ENCODE data around the gene PPA2. TPM values are rescaled to one million over a fixed set of nuclear protein-coding genes. Genes with fewer than 3 reads are reported as not detected.

Gene PPA2
- total RNA-seq, 1 experiment from 2014 or later, result 104 TPM

GRCh38 chr4:105399532-105400161 lies 74.2 kb downstream of the PPA2 start:
- no peak for DNase-seq (ENCODE audit: low spot score)

GRCh38 chr4:105392858-105393257 lies 81.0 kb downstream of the PPA2 start:
- DNase-seq (ENCODE audit: low spot score), result no peak

- DNase-seq (ENCODE audit: low spot score), result no peak
Observed at GRCh38 chr4:105389167-105389566, 84.7 kb downstream of the PPA2 start.

GRCh38 chr4:105387466-105387865 lies 86.4 kb downstream of the PPA2 start:
- DNase-seq (ENCODE audit: low spot score), result no peak

DNA sequence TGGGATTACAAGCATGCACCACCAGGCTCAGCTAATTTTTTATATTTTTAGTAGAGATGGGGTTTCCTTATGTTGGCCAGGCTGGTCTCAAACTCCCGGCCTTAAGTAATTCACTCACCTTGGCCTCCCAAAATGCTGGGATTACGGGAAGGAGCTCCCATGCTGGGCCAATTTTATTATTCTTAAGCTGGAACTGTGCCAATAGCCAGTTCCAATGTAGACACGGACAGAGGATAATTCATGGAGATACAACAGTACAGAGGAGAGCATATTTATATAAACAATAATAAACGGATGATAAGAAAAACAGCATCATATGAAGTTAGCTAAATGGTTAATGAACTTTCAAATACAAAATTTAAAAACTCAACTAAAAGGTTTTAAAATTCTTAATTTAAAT lies 87.8 kb downstream of the PPA2 start:
- no peak for DNase-seq (ENCODE audit: low spot score)

GRCh38 chr4:105374071-105374470 lies 99.8 kb downstream of the PPA2 start:
- no peak for DNase-seq (ENCODE audit: low spot score)

- no peak for DNase-seq (ENCODE audit: low spot score)
Observed at GRCh38 chr4:105373324-105373723, 100.5 kb downstream of the PPA2 start.

GRCh38 chr4:105369988-105370387 lies 103.9 kb downstream of the PPA2 start:
- DNase-seq (ENCODE audit: low spot score), result no peak

DNA sequence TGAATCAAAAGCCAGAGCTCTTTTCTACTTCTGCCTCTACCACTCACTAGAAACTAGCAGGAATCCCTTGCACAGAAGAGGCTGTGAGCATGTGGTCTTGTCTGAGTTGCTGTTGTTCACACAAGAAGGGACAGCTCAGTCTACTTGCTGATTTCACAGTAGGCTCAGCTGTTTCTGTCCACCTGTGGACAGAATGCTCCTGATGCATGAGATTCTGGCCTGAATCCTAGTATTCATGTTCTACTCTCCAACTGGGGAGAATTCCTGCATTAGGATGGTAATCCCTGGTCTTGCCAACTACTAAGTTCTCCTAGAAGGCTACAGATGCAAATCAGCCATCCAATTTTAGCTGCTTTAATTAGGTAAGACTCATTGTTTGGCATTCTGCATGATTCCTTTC lies 112.8 kb downstream of the PPA2 start:
- no peak for DNase-seq (ENCODE audit: low spot score)

GRCh38 chr4:105357258-105357980 lies 116.4 kb downstream of the PPA2 start:
- DNase-seq (ENCODE audit: low spot score), result no peak

GRCh38 chr4:105356194-105356593 lies 117.7 kb downstream of the PPA2 start:
- no peak for DNase-seq (ENCODE audit: low spot score)

GRCh38 chr4:105352826-105353225 lies 121.0 kb downstream of the PPA2 start:
- no peak for DNase-seq (ENCODE audit: low spot score)

- DNase-seq (ENCODE audit: low spot score), result no peak
Observed at GRCh38 chr4:105351861-105352260, 122.0 kb downstream of the PPA2 start.

DNA sequence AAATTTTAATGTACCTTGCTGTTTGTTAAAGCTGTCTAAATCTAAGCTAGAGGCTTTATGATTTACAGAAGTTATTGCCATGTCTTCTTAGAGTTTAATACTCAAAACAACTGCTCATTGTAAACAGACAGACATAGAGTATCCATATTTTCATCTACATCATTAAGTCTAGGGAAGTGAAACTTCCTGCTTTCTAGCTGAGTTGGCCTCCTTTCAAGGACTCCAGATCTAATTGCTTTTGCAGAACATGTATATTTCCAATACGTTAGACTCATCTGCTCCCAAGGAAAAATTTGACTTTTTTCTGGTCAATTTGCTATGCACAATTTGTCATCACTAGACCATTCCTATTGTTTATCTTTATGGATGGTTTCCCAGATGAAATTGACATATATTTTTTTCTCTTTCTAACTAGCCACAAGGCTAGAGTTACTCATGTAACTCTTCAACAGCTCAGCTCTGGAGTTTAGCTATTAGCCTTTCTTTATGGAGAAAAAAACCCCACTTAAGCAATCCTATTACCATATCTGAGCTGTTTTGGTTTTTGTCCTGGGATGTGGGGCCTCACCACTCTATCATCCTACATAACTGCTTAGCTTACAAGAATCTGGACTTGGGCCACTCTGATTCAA lies 122.9 kb downstream of the PPA2 start:
- DNase-seq (ENCODE audit: low spot score), result no peak

DNA sequence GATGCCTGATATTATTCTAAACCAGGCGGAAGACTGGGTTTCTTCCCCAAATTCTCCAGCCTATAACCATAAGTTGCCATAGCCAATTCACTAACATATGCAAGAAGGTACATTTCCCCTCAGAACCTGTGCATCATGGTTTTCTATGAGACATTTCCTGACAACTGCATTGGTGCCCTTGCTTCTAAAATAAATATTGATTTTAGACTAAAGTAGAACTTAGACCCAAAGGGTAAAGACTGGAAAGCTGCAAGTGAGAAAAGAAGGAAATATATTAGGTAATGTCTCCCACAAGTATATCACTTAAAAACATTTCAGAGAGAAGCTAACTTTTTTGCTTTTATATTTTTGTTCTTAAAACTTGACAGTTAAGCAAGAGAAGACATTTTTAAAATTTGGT lies 125.1 kb downstream of the PPA2 start:
- no peak for DNase-seq (ENCODE audit: low spot score)

DNA sequence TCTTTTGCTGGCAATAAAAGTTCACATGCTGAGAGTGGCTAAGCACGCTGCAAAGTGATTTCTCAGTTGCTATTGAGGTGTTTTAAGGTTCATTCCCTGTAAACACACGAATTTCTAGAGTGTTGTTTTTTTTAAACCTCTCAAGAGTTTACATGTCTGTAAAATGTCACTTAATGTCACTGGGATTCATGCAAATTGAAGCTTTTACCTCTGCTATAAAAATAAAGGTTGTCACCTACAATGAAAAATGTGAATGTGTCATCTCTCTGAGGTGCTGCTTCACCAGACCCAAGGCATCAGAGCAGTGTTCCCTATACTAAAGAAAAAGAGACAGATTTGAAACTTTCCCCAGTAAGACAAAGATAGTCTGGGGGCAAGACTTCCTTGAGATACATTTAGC lies 127.0 kb downstream of the PPA2 start:
- DNase-seq (ENCODE audit: low spot score), result no peak

- DNase-seq (ENCODE audit: low spot score), result no peak
Observed at GRCh38 chr4:105345838-105346237, 128.0 kb downstream of the PPA2 start.

- DNase-seq (ENCODE audit: low spot score), result no peak
Observed at GRCh38 chr4:105345358-105345757, 128.5 kb downstream of the PPA2 start.

DNA sequence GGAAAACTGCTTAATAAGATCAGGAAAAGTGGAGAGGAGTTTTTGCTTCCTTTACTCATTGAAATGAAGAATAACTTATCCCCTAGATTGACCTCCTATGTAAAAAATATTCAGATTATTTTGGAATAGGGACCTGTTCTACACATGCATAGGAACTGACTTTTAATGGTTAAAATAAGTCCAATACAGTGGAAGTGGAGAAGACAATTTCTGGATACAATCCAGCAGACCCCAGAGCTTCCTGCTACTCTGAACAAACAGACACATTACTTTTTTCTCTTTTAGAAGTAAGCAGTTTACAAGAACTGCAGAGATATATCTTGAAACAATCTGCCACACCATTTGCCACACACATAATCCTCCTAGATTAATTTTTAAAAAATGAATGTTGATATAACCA lies 129.7 kb downstream of the PPA2 start:
- no peak for DNase-seq (ENCODE audit: low spot score)

- no peak for DNase-seq (ENCODE audit: low spot score)
Observed at GRCh38 chr4:105343146-105343931, 130.5 kb downstream of the PPA2 start.

DNA sequence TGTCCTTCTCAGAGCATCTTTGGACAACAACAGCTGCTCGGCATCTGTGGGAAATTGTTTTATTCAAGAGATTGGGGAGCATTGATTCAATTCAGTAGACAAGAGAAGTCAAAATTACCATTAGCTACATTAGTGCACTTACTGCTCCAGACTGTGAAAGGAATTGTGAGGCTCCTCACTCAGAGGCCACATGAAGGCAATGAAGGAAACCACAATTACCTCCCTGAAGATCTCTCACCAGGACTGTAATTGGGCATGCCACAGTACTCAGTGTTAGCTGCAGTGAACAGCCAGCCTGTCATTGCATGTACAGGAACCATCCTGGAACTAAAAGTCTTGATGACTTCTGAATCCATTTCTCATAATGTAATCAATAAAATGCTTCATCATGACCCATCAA lies 144.8 kb downstream of the PPA2 start:
- no peak for DNase-seq (ENCODE audit: low spot score)

GRCh38 chr4:105327956-105328355 lies 145.9 kb downstream of the PPA2 start:
- DNase-seq (ENCODE audit: low spot score), result no peak
